Cerebellar cortex (tissue), 1 donor: Measurements from ENCODE around the gene NAIP.
"Not testable (repeated sequence)": the region's sequence is repeated elsewhere in the genome, so short reads cannot be mapped to it uniquely, and the experiment has no call there.

Experiments used
- DNase-seq: peaks from one replicate; pipeline ENCODE4 v3.0.0-alpha.2; 2015; ENCODE audit warnings: low spot score

NAIP gene, protein sequence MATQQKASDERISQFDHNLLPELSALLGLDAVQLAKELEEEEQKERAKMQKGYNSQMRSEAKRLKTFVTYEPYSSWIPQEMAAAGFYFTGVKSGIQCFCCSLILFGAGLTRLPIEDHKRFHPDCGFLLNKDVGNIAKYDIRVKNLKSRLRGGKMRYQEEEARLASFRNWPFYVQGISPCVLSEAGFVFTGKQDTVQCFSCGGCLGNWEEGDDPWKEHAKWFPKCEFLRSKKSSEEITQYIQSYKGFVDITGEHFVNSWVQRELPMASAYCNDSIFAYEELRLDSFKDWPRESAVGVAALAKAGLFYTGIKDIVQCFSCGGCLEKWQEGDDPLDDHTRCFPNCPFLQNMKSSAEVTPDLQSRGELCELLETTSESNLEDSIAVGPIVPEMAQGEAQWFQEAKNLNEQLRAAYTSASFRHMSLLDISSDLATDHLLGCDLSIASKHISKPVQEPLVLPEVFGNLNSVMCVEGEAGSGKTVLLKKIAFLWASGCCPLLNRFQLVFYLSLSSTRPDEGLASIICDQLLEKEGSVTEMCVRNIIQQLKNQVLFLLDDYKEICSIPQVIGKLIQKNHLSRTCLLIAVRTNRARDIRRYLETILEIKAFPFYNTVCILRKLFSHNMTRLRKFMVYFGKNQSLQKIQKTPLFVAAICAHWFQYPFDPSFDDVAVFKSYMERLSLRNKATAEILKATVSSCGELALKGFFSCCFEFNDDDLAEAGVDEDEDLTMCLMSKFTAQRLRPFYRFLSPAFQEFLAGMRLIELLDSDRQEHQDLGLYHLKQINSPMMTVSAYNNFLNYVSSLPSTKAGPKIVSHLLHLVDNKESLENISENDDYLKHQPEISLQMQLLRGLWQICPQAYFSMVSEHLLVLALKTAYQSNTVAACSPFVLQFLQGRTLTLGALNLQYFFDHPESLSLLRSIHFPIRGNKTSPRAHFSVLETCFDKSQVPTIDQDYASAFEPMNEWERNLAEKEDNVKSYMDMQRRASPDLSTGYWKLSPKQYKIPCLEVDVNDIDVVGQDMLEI (N-terminal part only)

GRCh38 chr5:71025289-71025953 is at the start of gene NAIP:
TSS of gene NAIP (minus strand) at chr5:71025339. CDS start at chr5:71012915, 12,424 bp downstream.
- not testable (repeated sequence) for DNase-seq

- not testable (repeated sequence) for DNase-seq
Measured at GRCh38 chr5:71067262-71067928, 42.3 kb upstream of the NAIP start, which contains the start of gene GTF2H2. TSS of gene GTF2H2 (minus strand) at chr5:71067676. CDS start at chr5:71062763, 4,913 bp downstream.

- DNase-seq: not testable (repeated sequence)
Measured at GRCh38 chr5:71061322-71061721, 36.2 kb upstream of the NAIP start.

- not testable (repeated sequence) for DNase-seq
Measured at GRCh38 chr5:71059426-71059825, 34.3 kb upstream of the NAIP start.

DNA sequence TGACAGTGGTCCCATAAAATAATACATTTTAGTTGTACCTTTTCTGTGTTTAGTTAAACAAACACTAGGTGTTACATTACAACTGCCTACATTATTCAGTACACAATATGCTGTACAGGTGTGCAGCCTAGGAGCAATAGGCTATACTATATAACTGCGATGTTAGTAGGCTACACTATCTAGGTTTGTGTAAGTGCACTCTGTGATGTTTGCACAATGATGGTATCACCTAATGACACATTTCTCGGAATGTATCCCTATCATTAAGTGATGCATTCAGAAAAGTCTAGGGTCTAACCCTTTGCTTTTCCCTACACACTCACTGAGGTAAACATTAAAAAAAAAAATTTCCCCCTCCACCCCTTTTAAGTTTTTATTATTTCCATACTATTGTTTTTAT is 19.7 kb upstream of the NAIP start:
- DNase-seq: not testable (repeated sequence)

- not testable (repeated sequence) for DNase-seq
Measured at GRCh38 chr5:71044128-71044527, 19.0 kb upstream of the NAIP start.

- DNase-seq: not testable (repeated sequence)
Measured at GRCh38 chr5:71031046-71031776, 6.1 kb upstream of the NAIP start.

DNA sequence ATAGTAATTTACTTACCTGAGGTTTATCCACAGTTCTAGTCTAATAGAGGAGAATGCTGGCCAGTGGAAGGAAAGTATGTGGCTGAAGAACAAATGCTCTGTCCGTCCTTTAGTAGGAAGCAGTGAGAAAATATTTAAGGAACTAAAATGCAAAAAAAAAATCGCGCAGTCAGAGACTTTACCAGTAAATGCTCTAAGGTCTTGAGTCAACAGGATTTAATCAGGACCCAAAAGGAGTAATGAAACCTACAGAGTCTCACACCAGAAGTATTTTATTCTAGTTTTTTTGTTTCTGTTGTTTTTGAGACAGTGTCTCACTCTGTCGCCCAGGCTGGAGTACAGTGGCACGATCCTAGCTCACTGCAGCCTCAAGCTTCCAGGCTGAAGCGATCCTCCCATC is 4.5 kb downstream of the NAIP start:
- DNase-seq: not testable (repeated sequence)

GRCh38 chr5:71018376-71019005 is 6.6 kb downstream of the NAIP start:
- not testable (repeated sequence) for DNase-seq

DNA sequence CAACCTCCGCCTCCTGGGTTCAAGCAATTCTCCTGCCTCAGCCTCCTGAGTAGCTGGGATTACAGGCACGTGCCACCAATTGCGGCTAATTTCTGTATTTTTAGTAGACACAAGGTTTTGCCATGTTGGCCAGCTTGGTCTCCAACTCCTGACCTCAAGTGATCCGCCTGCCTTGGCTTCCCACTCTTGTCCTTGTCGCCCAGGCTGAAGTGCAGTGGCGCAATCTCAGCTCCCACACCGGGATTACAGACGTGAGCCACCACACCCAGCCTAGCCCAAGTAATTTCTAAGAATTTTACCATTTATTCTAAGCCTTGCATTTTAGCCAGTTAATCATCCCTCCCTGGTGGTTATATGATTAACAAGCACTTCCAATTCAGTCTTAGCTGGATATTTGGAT is 11.0 kb downstream of the NAIP start:
- no peak for DNase-seq

- DNase-seq: peak; percentile 8
Measured at GRCh38 chr5:71013575-71013974, 11.6 kb downstream of the NAIP start.

GRCh38 chr5:71011194-71011792 is 13.8 kb downstream of the NAIP start:
- no peak for DNase-seq

DNA sequence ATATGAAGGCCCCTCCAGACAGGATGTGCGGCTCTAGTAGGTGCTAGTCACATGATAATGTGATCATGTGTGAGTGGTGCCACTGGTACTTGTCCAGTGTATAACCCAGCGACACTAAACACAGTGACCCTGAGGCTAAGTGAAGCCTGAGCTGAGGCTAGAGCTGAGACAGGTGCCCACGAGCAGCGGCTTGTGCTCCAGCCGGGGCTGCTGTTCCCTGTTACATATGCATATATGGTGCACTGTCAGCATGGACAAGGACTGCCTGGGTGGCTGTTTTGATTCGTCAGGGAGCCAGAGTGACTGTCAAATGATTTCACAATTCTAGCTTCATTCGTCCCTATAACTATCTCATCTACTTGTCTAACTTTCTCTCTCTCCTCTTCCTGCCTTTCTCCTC is 18.2 kb downstream of the NAIP start:
- DNase-seq: not testable (repeated sequence)

GRCh38 chr5:70984882-70985281 is 40.3 kb downstream of the NAIP start:
- DNase-seq: not testable (repeated sequence)

GRCh38 chr5:70967220-70967619 is 57.9 kb downstream of the NAIP start:
- DNase-seq: not testable (repeated sequence)

- not testable (repeated sequence) for DNase-seq
Measured at GRCh38 chr5:70964531-70964930, 60.6 kb downstream of the NAIP start.

DNA sequence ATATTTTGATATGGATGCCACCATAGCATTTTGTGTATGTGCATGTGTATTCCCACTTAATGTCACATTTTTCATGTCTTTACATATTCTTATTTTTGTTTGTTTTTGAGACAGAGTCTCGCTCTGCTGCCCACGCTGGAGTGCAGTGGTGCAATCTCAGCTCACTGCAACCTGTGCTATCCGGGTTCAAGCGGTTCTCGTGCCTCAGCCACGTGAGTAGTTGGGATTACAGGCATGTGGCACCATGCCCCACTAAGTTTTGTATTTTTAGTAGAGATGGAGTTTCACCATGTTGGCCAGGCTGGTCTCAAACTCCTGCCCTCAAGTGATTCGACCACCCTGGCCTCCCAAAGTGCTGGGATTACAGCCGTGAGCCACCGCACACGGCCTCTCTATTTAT is 72.1 kb downstream of the NAIP start:
- not testable (repeated sequence) for DNase-seq

GRCh38 chr5:70932560-70932959 is 92.6 kb downstream of the NAIP start:
- DNase-seq: not testable (repeated sequence)

GRCh38 chr5:70931709-70932368 is 93.3 kb downstream of the NAIP start:
- not testable (repeated sequence) for DNase-seq
